PC-3 (cell line): ENCODE data around the gene C1QTNF6.

Experiments
- CTCF ChIP-seq: fragments of 300-600 bp; sonication (generic); conservative IDR thresholded peaks from 2 replicates; pipeline ENCODE4 v1.5.1; 2017; ENCODE audit warnings: antibody characterized with exemption, low read depth, mild to moderate bottlenecking, low read length
- EZH2phosphoT487 ChIP-seq: fragments of 300-600 bp; sonication (generic); IDR thresholded peaks from 2 replicates; pipeline ENCODE4 v1.6.1; 2018; ENCODE audit warnings: mild to moderate bottlenecking, antibody characterized with exemption, low read length, borderline replicate concordance

- no peak for TF ChIP-seq EZH2phosphoT487
- no peak for TF ChIP-seq CTCF
Measured at GRCh38 chr22:37153901-37154300, 34.1 kb downstream of the C1QTNF6 start.
